Ascending aorta (tissue), 2 donors: Measurements from ENCODE around the gene B4GALNT3. TPM values are rescaled to one million over a fixed set of nuclear protein-coding genes. Genes with fewer than 3 reads are reported as not detected.

Experiments
- DNase-seq, 2 donors: peaks; one replicate each; pipeline ENCODE4 v3.0.0-alpha.2; 2019; ENCODE audit warnings: low spot score in 2 of 2
- H3K27ac ChIP-seq, 2 donors: fragments of 200-600 bp; sonication (generic); one replicate each; pipeline ENCODE4 v1.5.1; 2016 to 2017; ENCODE audit warnings: mild to moderate bottlenecking in 1 of 2
- H3K27me3 ChIP-seq: fragments of 200-600 bp; sonication (generic); one replicate; pipeline ENCODE4 v1.5.1; 2017
- H3K36me3 ChIP-seq, 2 donors: fragments of 200-600 bp; sonication (generic); one replicate each; pipeline ENCODE4 v1.5.1; 2016
- H3K4me1 ChIP-seq, 2 donors: fragments of 200-600 bp; sonication (generic); one replicate each; pipeline ENCODE4 v1.5.1; 2016 to 2017; ENCODE audit warnings: mild to moderate bottlenecking in 1 of 2
- H3K4me3 ChIP-seq, 2 donors: fragments of 200-600 bp; sonication (generic); one replicate each; pipeline ENCODE4 v1.5.1; 2016 to 2017; ENCODE audit warnings: mild to moderate bottlenecking in 1 of 2
- H3K9me3 ChIP-seq, 2 donors: fragments of 200-600 bp; sonication (generic); one replicate each; pipeline ENCODE4 v1.5.1; 2016
- CTCF ChIP-seq, 3 experiments: fragments of 200-600 bp in 2 of 3; fragments of 450-650 bp in 1 of 3; sonication (generic) in 2 of 3; IDR thresholded peaks; one replicate each; pipeline ENCODE4 v1.5.1; 2016 to 2019; ENCODE audit warnings: antibody characterized with exemption in 3 of 3, mild to moderate bottlenecking in 1 of 3, moderate library complexity in 1 of 3
- intact Hi-C: fragments of 100-400 bp; cut with DNase I; formaldehyde crosslinking; loops from one replicate; pipeline ENCODE4 v1.15.1; 2023
- total RNA-seq: library from RNA; depleted of rRNA; stranded (reverse); fragments of >200 nt; gene quantifications from one replicate; pipeline ENCODE4 v1.1.0, GENCODE V29; 2016

Gene B4GALNT3
- total RNA-seq, 1 donor from 2014 or later: 10.4 TPM

DNA sequence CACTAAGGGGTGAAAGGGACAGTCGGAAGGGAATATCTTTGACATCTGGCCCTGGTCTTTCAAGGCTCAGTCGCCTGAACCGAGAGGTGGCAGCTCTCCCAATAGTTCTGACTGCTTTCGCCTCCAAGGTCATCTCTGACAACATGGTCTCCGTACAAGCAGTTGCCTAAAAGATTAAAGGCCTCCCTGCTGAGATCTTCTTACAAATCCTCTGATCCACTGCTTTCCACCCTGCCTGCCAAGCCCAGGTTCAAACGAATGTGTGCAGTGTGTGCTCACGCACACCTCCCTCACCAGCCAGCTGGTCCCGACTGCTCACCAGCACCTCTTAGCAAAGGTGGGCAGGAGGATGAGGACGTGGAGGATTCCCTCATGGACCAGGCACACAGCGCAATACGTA lies 10.4 kb downstream of the B4GALNT3 start:
- peak in 1 of 2 donors; percentile 30 for DNase-seq
- peaks cover 8 to 42% of the 10 kb centered on the region in 2 donors for H3K4me1 ChIP-seq
- H3K9me3 ChIP-seq: no peaks in the 10 kb centered on the region
- H3K27ac ChIP-seq: no peak overlapping the region
- H3K36me3 ChIP-seq: no peaks in the 10 kb centered on the region
- TF ChIP-seq CTCF (IDR thresholded peaks at IDR 0.05): no peak
- no peak overlapping the region for H3K4me3 ChIP-seq
- intact Hi-C loops: no loop called here
- no peaks in the 10 kb centered on the region for H3K27me3 ChIP-seq

- H3K27me3 ChIP-seq: no peaks in the 10 kb centered on the region
- H3K4me3 ChIP-seq: no peak overlapping the region
- H3K36me3 ChIP-seq: no peaks in the 10 kb centered on the region
- peaks cover 3 to 16% of the 10 kb centered on the region in 2 donors for H3K4me1 ChIP-seq
- TF ChIP-seq CTCF (IDR thresholded peaks at IDR 0.05): no peak
- peak overlapping the region; percentile 22 to 39 for H3K27ac ChIP-seq
- no peaks in the 10 kb centered on the region for H3K9me3 ChIP-seq
- peak in 1 of 2 donors; percentile 53 for DNase-seq
- intact Hi-C loops: no loop called here
Observed at GRCh38 chr12:473198-473597, 13.5 kb downstream of the B4GALNT3 start.

DNA sequence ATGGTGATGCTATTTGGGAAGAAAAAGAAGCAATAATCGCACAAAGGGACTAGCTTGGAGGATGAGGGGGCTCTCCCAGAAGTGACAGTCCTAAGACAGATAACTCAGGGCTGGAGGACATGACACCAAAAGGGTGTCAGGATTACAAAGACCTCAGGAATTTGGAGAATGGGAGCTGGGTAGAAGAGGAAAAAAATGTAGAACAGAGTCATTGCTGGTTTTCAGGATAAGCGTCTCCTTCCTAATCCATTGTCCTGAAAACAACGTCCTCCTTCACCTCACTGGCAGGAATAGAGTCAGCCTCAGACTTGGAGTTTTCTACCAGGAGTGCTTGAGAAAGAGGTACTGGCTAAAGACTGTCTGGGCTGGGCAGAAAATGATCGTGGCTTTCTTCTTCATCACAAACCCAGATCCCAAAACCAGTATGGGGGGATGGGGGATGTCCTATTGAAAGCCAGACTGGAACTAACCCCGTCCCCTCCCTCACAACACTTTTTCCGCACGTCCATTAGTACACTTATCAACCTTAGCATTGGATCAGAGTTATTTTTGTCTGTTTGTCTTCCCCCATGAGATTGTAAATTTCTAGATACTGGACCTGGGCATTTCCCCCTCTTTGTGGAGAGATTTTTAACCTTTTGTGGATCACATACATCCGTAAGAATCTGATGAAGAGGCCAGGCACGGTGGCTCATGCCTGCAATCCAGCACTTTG lies 14.3 kb downstream of the B4GALNT3 start:
- Histone ChIP-seq H3K36me3 (no peaks in the 10 kb centered on the region), H3K4me3 (peak overlapping the region in 1 of 2 donors; percentile 4), H3K9me3 (no peaks in the 10 kb centered on the region), H3K4me1 (peaks cover 0 to 16% of the 10 kb centered on the region in 2 donors), H3K27ac (no peak overlapping the region), H3K27me3 (no peaks in the 10 kb centered on the region)
- intact Hi-C loops: no loop called here
- peak in 1 of 2 donors; percentile 30 for DNase-seq
- no peak for TF ChIP-seq CTCF (IDR thresholded peaks at IDR 0.05)

GRCh38 chr12:475286-475685 lies 15.5 kb downstream of the B4GALNT3 start:
- Histone ChIP-seq H3K4me1 (peaks cover 0 to 24% of the 10 kb centered on the region in 2 donors), H3K4me3 (no peak overlapping the region), H3K9me3 (no peaks in the 10 kb centered on the region), H3K27me3 (no peaks in the 10 kb centered on the region), H3K36me3 (no peaks in the 10 kb centered on the region), H3K27ac (no peak overlapping the region)
- peak in 1 of 2 donors; percentile 53 for DNase-seq
- intact Hi-C loops: no loop called here
- TF ChIP-seq CTCF (IDR thresholded peaks at IDR 0.05): no peak

GRCh38 chr12:479161-479560 lies 19.4 kb downstream of the B4GALNT3 start:
- Histone ChIP-seq H3K27me3 (no peaks in the 10 kb centered on the region), H3K4me3 (no peak overlapping the region), H3K4me1 (peaks cover 3 to 28% of the 10 kb centered on the region in 2 donors), H3K27ac (peak overlapping the region; percentile 94 to 98), H3K36me3 (no peaks in the 10 kb centered on the region), H3K9me3 (no peaks in the 10 kb centered on the region)
- peak in 1 of 2 donors; percentile 52 for DNase-seq
- intact Hi-C loops: no loop called here
- no peak for TF ChIP-seq CTCF (IDR thresholded peaks at IDR 0.05)
